ENCODE data around the gene ZBED6. TPM values are rescaled to one million over a fixed set of nuclear protein-coding genes. Genes with fewer than 3 reads are reported as not detected.

Gene ZBED6
- polyA plus RNA-seq, 1 experiment, result 12.6 TPM

GRCh38 chr1:203842559-203842876 is 47.1 kb downstream of the ZBED6 start:
- no peak overlapping the region for H3K4me3 ChIP-seq (ENCODE audit: low read depth, low read length)
- ChIA-PET POLR2A (no interaction called here), CTCF (no interaction called here)
- H3K27me3 ChIP-seq (ENCODE audit: control insufficient read depth, insufficient read depth, low read length), result no peaks in the 10 kb centered on the region
- no peak for DNase-seq (ENCODE audit: low read depth)
- no peak for TF ChIP-seq CTCF (IDR thresholded peaks at IDR 0.05; ENCODE audit: insufficient read depth, low read depth, low read length)
- peaks cover 10% of the 10 kb centered on the region for H3K36me3 ChIP-seq (ENCODE audit: control insufficient read depth, insufficient read depth, low read length)

DNA sequence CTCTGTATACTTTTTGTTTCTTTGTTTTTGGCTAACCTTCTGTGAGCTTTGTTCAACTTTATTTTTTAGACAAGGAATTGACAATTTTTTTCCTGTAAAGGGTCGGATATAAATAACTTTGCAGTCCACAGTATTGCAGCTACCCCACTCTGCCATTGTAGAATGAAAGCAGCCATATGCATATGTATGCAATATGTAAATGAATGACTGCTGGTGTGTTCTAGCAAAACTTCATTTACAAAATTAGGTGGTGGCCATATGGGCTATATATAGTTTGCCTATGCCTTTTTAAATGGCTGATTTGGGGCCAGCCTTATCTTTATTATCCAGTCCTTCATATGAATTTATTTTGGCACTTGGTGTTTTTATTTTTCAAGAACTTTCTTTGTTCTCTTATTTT is 48.0 kb downstream of the ZBED6 start:
- CTCF ChIA-PET, result interaction anchor here (1.4 kb wide), 1 partner anchor 15 kb away, joined by 3 read pairs; no protein-coding TSS in a partner anchor
- DNase-seq (ENCODE audit: low read depth), result no peak
- no peak for TF ChIP-seq CTCF (IDR thresholded peaks at IDR 0.05; ENCODE audit: insufficient read depth, low read depth, low read length)
- H3K27me3 ChIP-seq (ENCODE audit: control insufficient read depth, insufficient read depth, low read length), result no peaks in the 10 kb centered on the region
- H3K36me3 ChIP-seq (ENCODE audit: control insufficient read depth, insufficient read depth, low read length), result peaks cover 8% of the 10 kb centered on the region
- H3K4me3 ChIP-seq (ENCODE audit: low read depth, low read length), result no peak overlapping the region
- POLR2A ChIA-PET, result no interaction called here

Small RNA genes lying within 50 kb of the gene (small RNA-seq; reads per million reads assigned to genes)
- gene ZC3H11A (ENCODE audit: insufficient read length, low read depth, low replicate concordance), result 2.5 reads per million, percentile 26 among the genes with 10 or more reads in this experiment

Other genes with a start within 250 kb of the ZBED6 start
- gene ATP2B4, start 168.8 kb upstream of the ZBED6 start, polyA plus RNA-seq (2011; rRNA removed), result 361 and 409 TPM in 2 replicates
- gene LAX1, start 30.4 kb upstream of the ZBED6 start, polyA plus RNA-seq (2011; rRNA removed), result 0.02 TPM in 1 of 2 replicates, not detected in the other
- gene ZC3H11A, start within 50 bp of the ZBED6 start, polyA plus RNA-seq (2011; rRNA removed), result 55.2 and 76.3 TPM in 2 replicates
- gene SNRPE, start 66.0 kb downstream of the ZBED6 start, polyA plus RNA-seq (2011; rRNA removed), result 128 and 147 TPM in 2 replicates